A549 (cell line): Measurements from ENCODE around the gene MOCOS.

Experiments
- CHD4 ChIP-seq: fragments of 200-600 bp; sonication (generic); IDR thresholded peaks from 2 replicates; pipeline ENCODE4 v1.6.1; 2016; ENCODE audit warnings: antibody characterized with exemption, mild to moderate bottlenecking, borderline replicate concordance
- EP300 ChIP-seq, 2 experiments: fragments of >200 bp; sonication (Bioruptor Twin); formaldehyde crosslinking; IDR thresholded peaks; 2 replicates in 1 of 2; 3 replicates in 1 of 2; pipeline ENCODE4 v1.6.1; 2016 to 2017
- HDAC2 ChIP-seq: fragments of 200-600 bp; sonication (generic); IDR thresholded peaks from 2 replicates; pipeline ENCODE4 v1.6.1; 2016
- POLR2A ChIP-seq: IDR thresholded peaks from 2 replicates; pipeline ENCODE4 v1.6.1; 2012; ENCODE audit warnings: mild to moderate bottlenecking, low read length
- RAD21 ChIP-seq, 2 experiments: fragments of >200 bp in 1 of 2; sonication (Bioruptor Twin) in 1 of 2; formaldehyde crosslinking in 1 of 2; IDR thresholded peaks in 1 of 2; conservative IDR thresholded peaks in 1 of 2; 2 replicates in 1 of 2; 3 replicates in 1 of 2; pipeline ENCODE4 v1.6.1; 2012 to 2018; ENCODE audit warnings: inconsistent platforms in 1 of 2
- TFCP2L1 ChIP-seq: fragments of 250-450 bp; sonication (Bioruptor Pico); IDR thresholded peaks from 2 replicates; pipeline ENCODE4 v1.5.0; 2021; ENCODE audit warnings: mild to moderate bottlenecking
- ZNF302 ChIP-seq: fragments of 250-450 bp; sonication (Bioruptor Pico); IDR thresholded peaks from 2 replicates; pipeline ENCODE4 v1.9.0; 2021; ENCODE audit warnings: inconsistent platforms, mild to moderate bottlenecking, moderate library complexity
- TF ChIP-seq, protein P1 (sequence below): fragments of 200-600 bp; sonication (generic); IDR thresholded peaks from 2 replicates; pipeline ENCODE4 v1.6.1; 2016; ENCODE audit warnings: antibody characterized with exemption, mild to moderate bottlenecking, moderate library complexity
- TF ChIP-seq, protein P2 (sequence below): fragments of >200 bp; sonication (Bioruptor Twin); formaldehyde crosslinking; IDR thresholded peaks from 3 replicates; pipeline ENCODE4 v1.5.1; 2016
- TF ChIP-seq, protein P3 (sequence below): fragments of >200 bp; sonication (Bioruptor Twin); formaldehyde crosslinking; IDR thresholded peaks from 3 replicates; pipeline ENCODE4 v1.6.1; 2016
- TF ChIP-seq, protein P4 (sequence below): IDR thresholded peaks from 2 replicates; pipeline ENCODE4 v1.6.1; 2012; ENCODE audit warnings: low read depth, borderline replicate concordance
- TF ChIP-seq, protein P5 (sequence below): fragments of 250-450 bp; sonication (Bioruptor Pico); IDR thresholded peaks from 2 replicates; pipeline ENCODE4 v1.5.0; 2021; ENCODE audit warnings: mild to moderate bottlenecking, moderate library complexity, borderline replicate concordance
- TF ChIP-seq, protein P6 (sequence below): IDR thresholded peaks from 2 replicates; pipeline ENCODE4 v1.6.1; 2012

DNA sequence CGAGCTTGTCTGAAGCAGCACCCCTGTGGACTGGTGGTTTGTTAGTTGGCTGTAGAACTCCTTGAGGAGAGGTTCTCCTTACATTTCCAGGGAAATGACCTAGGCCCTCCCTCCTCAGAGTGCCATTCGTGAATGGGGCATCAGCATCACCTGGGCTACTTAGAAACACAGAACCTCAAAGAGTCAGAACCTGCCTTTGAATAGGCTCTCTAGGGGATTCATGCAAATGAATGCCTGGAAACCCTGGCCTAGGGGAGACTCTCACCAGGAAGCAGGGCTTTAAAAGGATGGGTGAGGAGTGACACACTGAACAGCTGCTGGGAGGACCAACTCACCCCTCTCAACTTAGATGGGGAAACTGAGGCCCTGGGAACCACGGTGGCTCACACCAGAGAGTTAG is 2.1 kb upstream of the MOCOS start:
- TF ChIP-seq HDAC2 (no peak), ZNF302 (CRISPR knock-in tag) (no peak), EP300 (IDR thresholded peaks at IDR 0.05) (no peak), RAD21 (conservative IDR thresholded peaks at IDR 0.05 in 1 of 2, IDR thresholded peaks at IDR 0.05 in 1 of 2) (no peak), POLR2A (no peak), TFCP2L1 (CRISPR knock-in tag) (no peak), CHD4 (no peak)
- TF ChIP-seq, protein P1, sequence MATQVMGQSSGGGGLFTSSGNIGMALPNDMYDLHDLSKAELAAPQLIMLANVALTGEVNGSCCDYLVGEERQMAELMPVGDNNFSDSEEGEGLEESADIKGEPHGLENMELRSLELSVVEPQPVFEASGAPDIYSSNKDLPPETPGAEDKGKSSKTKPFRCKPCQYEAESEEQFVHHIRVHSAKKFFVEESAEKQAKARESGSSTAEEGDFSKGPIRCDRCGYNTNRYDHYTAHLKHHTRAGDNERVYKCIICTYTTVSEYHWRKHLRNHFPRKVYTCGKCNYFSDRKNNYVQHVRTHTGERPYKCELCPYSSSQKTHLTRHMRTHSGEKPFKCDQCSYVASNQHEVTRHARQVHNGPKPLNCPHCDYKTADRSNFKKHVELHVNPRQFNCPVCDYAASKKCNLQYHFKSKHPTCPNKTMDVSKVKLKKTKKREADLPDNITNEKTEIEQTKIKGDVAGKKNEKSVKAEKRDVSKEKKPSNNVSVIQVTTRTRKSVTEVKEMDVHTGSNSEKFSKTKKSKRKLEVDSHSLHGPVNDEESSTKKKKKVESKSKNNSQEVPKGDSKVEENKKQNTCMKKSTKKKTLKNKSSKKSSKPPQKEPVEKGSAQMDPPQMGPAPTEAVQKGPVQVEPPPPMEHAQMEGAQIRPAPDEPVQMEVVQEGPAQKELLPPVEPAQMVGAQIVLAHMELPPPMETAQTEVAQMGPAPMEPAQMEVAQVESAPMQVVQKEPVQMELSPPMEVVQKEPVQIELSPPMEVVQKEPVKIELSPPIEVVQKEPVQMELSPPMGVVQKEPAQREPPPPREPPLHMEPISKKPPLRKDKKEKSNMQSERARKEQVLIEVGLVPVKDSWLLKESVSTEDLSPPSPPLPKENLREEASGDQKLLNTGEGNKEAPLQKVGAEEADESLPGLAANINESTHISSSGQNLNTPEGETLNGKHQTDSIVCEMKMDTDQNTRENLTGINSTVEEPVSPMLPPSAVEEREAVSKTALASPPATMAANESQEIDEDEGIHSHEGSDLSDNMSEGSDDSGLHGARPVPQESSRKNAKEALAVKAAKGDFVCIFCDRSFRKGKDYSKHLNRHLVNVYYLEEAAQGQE, result no peak
- TF ChIP-seq, protein P2, sequence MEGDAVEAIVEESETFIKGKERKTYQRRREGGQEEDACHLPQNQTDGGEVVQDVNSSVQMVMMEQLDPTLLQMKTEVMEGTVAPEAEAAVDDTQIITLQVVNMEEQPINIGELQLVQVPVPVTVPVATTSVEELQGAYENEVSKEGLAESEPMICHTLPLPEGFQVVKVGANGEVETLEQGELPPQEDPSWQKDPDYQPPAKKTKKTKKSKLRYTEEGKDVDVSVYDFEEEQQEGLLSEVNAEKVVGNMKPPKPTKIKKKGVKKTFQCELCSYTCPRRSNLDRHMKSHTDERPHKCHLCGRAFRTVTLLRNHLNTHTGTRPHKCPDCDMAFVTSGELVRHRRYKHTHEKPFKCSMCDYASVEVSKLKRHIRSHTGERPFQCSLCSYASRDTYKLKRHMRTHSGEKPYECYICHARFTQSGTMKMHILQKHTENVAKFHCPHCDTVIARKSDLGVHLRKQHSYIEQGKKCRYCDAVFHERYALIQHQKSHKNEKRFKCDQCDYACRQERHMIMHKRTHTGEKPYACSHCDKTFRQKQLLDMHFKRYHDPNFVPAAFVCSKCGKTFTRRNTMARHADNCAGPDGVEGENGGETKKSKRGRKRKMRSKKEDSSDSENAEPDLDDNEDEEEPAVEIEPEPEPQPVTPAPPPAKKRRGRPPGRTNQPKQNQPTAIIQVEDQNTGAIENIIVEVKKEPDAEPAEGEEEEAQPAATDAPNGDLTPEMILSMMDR, result no peak
- TF ChIP-seq, protein P3, sequence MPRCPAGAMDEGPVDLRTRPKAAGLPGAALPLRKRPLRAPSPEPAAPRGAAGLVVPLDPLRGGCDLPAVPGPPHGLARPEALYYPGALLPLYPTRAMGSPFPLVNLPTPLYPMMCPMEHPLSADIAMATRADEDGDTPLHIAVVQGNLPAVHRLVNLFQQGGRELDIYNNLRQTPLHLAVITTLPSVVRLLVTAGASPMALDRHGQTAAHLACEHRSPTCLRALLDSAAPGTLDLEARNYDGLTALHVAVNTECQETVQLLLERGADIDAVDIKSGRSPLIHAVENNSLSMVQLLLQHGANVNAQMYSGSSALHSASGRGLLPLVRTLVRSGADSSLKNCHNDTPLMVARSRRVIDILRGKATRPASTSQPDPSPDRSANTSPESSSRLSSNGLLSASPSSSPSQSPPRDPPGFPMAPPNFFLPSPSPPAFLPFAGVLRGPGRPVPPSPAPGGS, result no peak
- TF ChIP-seq, protein P4, sequence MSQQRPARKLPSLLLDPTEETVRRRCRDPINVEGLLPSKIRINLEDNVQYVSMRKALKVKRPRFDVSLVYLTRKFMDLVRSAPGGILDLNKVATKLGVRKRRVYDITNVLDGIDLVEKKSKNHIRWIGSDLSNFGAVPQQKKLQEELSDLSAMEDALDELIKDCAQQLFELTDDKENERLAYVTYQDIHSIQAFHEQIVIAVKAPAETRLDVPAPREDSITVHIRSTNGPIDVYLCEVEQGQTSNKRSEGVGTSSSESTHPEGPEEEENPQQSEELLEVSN, result no peak
- TF ChIP-seq, protein P5, sequence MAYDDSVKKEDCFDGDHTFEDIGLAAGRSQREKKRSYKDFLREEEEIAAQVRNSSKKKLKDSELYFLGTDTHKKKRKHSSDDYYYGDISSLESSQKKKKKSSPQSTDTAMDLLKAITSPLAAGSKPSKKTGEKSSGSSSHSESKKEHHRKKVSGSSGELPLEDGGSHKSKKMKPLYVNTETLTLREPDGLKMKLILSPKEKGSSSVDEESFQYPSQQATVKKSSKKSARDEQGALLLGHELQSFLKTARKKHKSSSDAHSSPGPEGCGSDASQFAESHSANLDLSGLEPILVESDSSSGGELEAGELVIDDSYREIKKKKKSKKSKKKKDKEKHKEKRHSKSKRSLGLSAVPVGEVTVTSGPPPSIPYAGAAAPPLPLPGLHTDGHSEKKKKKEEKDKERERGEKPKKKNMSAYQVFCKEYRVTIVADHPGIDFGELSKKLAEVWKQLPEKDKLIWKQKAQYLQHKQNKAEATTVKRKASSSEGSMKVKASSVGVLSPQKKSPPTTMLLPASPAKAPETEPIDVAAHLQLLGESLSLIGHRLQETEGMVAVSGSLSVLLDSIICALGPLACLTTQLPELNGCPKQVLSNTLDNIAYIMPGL (CRISPR knock-in tag), result no peak
- TF ChIP-seq, protein P6, sequence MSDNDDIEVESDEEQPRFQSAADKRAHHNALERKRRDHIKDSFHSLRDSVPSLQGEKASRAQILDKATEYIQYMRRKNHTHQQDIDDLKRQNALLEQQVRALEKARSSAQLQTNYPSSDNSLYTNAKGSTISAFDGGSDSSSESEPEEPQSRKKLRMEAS, result no peak
